HG03460 (cell line): ENCODE data around the gene SCTR.

Source experiments
- ATAC-seq: cut with Tn5 transposase; IDR thresholded peaks from one replicate; pipeline ENCODE4 v1.9.1; 2021; ENCODE audit not compliant: unreplicated experiment

Gene SCTR

DNA sequence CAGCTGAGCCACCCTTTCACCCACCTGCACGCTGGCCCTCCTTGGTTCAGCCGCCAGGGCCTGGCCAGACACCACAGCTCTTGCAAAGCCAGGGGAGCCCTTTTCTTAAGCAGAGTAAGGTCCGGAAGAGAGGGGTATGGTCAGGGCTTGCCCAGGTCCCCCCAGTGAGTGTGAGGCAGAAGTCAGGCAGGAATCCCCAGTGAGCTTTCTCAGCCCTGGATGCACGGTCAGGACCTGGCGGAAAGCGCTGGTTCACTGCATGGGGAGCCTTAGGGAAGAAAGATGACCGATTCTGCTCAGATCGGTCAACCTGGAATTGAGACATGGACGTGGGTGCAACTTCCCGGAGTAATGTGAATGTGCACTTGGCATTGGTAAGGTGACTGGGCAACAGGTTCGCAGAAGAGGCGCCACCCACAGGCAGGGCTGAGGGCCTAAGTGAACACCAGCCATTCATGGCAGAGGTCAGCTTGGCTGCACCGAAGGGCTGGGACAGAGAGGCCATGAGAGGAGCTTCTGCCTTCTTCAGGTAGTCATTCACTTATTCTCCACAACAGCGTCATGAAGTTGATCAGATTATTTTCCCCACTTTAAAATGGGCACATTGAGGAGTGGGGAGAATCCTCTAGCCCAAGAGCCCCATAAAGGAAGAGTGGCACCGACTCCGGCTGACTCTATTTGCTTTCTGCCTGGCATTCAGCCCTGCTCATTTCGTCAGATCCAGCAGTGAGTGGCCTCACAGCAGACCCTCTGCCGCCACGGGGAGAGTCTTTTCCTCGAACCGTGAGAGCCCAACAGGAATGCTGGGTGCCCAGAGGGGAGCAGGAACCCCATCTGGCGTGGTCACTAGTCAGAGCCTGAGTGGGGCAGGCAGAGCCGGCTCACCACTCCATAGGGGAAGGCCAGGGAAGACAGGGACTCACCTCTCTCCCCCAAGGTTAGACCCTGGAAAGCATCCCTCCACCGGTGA lies 35.8 kb downstream of the SCTR start:
- no peak for ATAC-seq

DNA sequence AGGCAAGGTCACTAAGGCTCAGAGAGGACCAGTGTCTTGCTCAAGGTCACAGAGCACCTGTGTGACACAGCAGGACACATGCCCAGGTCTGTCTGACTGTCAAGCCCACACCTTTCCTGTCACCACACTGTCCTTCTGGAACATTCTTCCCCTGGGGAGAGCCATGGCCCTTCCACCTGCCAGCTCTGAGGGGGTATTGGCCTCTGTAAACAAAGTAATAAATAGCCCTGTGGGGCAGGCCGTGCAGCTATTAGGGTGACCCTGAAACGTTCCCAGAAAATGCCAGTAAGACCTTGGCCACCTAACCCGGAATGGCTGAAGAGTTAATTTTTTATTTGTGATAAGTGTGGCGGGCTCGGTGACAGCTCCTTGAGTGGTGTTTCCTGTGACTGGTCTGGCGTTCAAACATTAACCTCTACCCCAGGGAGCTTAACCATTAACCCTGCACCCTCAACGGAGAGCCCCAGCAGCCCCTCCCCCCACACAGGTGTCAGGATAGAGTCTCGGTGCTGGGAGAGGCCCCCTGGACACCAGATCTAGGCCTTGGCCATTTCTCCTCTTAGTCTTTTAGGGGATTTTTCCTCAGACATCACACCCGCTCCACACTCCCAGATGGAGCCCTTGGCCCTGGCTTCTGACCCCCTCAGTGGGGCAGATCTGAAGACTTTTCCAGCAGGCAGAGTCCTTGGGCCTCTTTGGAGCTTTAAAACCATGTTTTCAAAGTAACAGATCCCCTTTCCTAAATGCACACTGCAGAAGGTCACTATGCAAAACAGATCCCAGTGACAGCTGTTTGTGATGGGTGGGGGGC lies 36.6 kb downstream of the SCTR start:
- ATAC-seq = peak; percentile 90

DNA sequence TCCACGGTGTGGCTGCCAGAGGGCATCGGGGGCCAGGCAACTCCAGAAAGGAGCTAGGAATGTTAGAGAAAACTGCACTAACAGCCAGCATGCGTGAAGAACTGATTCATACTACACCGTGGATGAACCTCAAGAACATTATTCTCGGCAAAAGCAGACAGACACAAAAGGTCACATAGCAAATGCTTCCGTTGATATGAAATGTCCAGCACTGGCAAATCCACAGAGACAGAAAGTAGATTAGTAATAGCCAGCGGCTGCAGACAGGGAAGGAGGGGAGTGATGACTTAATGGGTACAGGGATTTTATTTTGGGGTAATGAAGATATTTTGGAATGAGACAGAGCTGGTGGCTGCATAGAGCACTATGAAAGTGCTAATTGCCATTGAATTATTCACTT lies 37.4 kb downstream of the SCTR start:
- ATAC-seq = no peak

DNA sequence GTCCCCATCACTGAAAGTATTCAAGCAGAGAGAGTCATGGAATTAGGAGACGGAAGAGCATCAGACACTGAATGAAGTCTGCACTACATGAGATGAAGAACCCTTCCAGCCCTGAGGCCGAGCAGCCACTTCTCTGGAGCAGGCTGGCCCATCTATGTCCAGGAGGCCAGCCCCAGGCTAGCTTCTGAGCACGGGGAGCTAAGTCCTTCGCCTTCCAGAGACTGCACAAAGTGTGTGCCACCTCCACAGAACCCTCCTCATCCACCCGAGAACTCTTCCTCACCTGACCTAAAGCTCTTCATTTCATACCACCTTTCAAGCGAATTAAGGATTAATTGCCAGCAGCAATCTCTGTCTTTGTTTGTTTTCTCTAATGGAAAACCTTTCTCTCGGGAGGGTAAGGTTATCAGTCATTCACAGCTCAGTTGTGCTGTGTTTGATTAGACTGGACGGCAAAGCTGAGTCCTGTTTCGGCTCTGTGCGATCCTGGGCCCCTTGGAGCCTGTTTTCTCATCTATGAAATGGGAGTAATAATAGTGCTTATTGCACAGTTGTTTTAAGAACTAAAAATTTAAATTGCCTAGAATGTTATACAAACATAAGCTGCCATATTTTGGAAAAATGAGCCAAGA lies 38.0 kb downstream of the SCTR start:
- no peak for ATAC-seq

DNA sequence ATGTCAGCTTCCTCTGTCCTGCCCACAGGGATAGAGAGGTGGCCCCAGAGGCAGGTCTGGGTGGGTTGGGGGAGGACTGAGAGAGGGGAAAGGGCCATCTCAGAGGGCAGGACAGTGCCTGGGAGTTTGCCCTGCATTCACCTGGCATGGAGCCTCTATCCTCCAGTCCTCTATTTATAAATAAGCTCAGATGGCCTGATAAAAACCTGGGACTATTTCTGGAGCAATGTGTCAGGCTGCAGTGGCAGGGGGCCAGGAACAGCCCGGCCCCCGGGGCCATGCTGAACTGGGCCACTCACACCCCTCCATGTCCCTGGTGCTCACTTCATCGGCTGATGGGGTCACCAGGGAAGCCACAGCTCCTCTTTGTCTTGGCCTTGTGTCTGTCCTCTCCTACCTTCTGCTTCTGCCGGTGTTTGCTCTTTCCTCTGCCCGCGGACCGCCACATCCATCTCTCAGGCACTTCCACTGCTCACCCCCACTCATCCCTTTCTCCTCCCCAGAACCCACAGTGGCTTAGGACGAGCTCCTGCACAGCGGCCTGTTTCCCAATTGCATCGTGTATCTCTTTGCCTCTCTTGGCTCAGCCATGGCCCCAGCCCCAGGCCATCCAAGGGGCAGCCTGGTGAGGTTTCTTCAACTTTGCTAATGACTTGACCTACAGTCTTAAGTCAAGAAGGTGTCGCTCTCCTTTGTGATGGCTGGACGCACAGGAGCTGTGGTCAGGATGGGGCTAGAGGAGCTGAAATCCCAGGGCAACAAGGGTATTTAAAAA lies 38.8 kb downstream of the SCTR start:
- ATAC-seq = no peak

DNA sequence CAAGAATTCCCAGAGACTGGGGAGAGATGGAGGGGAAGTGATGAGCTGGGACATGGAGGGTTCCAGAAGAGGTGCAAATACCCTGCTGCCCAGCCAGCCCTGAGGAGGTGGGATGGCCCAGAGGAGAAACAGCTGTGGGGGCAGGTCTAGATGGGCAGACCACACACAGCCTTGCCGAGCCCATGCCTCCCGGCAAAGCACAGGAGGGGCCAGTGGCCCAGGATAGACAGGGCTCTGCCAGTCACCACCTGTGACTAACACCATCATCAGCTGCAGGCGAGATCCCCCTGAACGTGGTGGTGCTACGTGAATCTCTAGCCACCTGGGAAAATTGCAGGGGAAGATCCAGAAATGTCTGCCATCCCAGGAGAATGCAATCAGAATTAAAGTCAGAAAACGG lies 39.4 kb downstream of the SCTR start:
- ATAC-seq = no peak

DNA sequence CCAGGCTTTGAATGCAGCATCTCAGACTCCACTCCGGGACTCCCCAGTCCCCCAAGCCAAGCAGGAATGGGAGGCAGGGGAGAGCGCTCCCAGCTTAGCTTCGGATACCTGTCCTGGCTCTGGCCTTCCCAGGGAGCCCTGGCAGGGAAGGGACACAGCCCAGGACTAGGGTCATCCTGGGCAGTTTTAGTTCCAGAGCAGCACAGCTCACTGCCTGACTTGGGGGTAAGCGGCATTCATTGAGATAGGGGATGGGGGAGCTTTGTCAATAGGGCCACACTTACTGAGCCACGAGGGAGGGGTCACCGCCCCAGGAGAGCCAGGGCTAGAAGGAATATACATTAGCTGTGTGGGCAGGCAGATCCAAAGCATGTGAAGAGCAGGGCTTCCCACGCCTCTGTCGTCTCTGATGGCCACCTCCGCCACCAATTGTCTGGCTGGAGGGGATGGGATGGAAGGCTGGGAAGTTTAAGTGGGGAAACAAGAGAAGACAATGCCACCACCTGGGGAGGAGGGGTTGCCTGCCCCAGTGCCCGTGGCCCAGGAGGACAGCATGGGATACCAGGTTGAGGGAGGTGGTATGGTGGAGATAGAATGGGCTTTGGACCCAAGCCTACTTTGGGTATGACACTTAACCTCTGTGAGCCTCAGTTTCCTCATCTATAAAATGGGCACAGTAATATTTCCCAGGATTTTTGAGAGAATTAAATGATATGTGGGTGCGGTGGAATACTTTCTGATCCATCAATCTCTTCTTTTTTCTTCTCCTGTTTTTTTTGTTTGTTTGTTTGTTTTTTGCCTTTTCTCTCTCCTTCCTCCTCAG lies 40.2 kb downstream of the SCTR start:
- no peak for ATAC-seq

DNA sequence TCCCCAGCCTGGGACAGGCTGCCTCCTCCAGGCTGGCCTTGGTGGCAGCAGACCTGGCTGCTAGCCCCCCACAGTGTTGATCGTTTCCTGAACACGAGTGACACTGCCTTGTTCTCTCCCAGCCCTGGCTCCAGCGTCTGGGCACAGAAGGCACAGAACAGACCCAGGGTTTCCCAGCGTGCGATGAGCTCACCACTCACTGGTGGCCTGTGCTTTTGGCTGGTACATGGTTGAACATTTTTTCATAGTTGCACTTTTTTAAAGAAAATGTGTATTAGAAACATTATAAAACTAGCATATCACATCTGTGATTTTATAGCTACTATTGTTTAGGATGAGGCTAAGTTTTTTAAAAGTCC lies 40.9 kb downstream of the SCTR start:
- no peak for ATAC-seq

DNA sequence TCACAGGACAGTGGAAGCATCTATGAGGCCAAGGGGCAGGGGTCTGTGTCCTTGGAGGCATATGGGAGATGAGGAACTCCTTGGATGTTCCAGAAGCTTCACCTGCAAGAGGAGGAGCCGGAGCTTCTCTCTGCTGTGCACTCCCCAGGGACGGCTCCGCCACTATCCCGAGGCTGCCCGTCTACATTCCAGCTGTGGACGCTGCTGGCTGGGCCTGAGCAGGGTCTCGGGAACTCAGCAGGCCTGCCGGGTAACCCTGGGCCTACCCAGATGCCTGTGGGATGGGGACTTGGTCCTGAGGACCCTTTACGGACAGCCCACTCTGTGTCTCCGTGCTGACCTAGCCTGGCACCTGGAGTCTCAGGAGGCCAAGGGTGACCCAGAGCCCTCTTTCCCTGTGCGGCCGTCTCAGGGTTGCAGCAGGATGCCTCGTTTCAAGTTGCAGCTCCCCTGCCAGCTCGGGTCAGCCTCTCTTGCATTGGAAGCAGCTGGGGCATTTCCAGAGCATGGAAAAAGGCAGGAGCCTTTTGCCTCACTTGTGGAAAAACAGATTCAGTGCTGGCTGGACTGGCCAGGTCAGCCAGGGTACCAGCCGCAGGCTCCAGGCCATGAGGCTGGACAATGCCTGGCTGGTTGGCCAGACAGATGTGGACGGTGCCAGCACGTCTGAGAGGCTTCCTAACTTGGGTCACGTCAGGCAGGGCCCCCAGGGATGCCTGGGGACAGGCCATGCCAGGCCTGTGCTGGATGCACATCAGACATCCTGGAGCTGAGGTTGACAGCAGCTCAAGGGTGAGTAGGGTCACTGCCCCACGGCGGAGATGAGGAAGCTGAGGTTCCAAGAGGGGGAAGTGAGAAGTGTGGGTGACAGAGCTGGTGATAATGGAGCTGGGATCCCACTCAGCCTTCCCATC lies 41.5 kb downstream of the SCTR start:
- no peak for ATAC-seq

DNA sequence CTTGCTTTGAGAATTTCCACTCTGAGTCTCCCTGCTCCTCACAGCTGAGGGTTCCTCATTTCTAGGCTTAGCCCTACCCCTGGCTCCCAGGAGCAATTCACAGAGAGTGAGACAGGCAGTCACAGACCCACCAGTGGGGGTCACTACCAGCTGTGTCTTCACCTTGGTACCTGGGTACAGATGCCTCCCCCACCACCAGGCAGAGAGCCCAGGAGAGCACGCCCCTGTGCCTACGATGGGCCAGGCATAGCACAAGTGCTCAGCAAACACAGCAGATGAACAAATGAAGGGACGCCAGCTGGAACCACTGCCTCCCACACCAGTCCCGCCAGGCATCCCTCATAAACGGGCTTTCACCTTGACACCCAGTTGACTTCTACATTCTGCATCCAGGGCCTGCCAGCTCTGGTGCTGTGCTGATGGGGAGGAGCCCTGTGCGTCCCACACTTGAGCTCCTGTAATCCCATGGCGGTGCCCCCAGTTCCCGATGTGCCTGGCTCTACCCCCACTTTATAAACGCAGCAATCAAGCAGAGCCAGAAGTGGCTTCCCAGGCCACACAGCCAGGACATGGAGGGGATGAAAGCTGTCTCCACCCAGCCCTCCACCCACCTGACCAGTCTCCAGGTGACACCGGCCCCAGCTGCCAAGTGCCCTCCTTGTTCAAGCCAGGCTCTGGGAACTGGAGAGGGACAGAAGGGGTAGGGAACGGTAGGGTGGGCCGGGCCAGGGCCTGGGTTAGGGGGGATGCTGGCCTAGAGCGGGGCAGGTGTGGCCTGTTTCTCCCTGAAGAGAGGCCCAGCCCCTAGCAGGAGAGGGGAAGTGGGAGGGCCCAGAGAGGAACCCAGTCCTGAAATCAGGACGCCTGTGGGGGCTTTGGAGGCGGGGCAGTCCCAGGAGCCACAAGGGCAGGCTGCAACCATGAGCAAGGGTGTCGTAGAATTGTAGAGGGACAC lies 42.5 kb downstream of the SCTR start:
- no peak for ATAC-seq

DNA sequence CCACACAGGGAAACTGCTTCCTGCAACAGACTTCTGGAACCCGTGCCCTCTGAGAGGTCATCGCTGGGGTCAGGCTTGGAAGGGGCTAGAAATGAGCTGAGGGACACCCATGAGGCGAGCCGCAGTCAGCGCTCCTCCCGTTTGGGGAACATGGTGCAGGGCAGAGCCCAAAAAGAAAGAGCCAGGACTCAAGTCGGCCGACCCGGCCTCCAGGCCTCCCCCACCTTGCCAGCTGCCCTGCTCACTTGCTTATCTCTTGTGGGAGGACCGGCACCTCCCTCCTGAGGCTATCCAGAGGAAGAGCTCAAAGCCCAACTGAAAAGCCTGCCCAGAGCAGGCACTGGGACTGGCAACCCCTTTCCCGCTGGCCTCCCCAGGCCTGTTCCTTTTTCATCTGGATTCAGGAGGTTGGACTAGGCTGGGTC lies 43.6 kb downstream of the SCTR start:
- ATAC-seq = no peak

DNA sequence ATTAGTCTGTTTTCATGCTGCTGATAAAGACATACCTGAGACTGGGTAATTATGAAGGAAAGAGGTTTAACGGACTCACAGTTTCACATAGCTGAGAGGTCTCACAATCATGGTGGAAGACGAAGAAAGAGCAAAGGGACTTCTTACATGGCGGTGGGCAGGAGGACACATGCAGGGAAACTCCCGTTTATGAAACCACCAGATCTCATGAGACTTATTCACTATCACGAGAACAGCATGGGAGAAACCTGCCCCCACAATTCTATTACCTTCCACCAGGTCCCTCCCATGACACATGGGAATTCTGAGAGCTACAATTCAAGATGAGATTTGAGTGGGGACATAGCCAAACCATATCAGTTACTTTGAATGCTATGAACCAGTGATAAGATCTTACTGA lies 44.1 kb downstream of the SCTR start:
- ATAC-seq = no peak

DNA sequence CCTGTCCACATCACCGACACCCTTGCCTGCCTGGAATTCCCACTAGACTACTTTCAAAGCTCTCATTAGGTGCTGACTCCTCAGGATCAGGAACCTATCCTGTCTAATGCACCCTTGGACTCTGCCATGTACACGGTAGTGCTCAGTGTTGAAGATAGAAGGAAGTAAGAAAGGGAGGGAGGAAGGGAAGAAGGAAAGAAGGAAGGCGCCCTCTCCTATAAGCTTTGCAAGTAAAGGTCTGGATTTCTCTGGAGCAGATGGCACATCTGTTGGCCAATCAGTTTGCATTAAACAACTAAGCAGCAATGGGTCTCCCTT lies 45.3 kb downstream of the SCTR start:
- ATAC-seq = no peak

DNA sequence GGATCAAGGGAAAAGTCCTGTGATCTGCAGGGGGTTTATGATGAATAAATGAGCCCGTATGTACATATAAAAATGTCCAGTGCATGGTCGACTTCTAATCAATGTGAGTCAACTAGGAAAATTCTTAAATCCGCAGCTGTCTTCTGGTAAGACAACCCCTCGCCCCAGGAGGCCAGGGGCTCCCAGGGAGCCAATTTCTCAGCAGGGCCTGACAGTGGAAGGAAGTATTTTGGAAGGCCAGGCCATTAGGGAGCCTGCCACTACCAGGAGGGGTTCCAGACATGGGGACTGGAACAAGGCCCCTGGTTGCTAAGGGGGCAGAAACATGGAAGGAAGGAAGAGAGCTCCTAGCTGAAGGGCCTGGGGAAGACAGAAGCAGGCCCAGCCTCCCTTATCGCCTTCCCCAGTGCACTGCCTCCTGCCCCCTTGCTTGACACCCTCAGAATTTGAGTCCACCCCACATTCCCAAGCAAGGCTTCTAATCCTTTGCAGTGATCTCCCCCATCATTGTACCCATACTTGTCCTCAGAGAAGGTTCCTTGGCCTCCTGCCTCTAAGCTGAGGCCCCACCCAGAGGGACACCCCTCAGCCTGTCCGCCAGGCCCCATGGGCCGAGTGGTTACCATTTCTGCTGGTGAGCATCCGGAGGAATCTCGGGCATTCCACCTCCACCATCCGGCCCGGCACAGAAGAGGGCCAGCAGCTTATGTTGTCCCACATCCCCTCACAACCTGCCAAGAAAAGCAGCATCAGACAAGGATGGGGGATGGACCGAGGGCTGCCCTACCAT lies 45.9 kb downstream of the SCTR start:
- ATAC-seq = no peak

DNA sequence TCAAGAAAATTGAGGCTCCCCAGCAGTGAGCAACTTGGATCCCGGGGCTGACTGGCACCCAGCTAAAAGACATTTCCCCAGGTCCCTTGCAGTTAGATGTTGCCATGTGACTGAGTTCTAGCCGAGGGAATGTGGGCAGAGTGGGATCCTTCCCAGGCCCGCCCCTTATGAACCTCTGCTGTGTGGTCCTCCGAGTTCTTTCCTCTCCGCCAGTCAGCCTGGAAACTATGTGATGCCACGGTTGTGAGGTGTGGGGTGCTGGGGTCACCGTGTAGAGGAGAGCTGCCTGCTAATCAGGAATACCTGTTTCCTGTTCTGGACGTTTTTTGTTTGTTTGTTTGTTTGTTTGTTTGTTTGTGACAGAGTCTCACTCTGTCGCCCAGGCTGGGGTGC lies 47.2 kb downstream of the SCTR start:
- ATAC-seq = no peak

DNA sequence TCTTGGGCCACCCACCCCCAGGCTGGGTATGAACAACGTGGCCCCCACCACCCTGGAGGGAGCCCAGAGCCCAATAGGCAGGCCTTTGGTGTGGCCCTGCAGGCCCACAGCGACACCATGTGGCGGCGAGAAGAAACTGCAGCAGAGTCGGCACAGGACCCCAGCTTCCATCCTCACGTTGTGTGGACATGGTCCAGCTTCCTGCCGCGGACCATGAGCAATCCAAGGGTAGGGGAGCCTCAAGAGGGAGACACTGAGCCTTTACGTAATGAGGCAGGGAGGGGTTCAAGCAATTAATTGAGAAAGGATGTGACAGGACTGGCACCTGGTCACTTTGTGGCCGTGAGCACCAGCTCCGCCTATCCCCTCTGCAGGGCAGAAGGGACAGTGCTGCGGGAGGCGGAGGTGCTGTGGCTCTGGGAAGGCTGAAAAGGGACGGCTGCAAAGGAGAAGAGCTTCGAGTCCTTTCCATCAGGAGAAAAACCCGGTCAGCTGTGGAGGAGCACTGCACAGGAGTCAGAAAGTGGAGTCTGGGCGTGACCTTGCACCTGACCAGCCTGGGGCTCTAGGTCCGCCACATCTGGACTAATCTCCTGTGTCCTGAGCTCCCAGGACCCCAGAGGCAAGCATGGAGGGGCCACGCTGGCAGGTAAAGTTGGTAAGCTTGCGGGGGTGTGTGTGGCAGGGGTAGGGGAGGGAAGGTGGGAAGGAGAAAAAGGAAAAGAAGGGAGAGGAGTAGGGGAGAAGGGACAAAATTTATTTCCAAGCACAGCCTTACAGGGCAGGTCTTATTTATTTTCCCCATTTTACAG lies 47.8 kb downstream of the SCTR start:
- peak; percentile 66 for ATAC-seq
